ENCODE results near the gene FCAMR.

The FCAMR gene

DNA sequence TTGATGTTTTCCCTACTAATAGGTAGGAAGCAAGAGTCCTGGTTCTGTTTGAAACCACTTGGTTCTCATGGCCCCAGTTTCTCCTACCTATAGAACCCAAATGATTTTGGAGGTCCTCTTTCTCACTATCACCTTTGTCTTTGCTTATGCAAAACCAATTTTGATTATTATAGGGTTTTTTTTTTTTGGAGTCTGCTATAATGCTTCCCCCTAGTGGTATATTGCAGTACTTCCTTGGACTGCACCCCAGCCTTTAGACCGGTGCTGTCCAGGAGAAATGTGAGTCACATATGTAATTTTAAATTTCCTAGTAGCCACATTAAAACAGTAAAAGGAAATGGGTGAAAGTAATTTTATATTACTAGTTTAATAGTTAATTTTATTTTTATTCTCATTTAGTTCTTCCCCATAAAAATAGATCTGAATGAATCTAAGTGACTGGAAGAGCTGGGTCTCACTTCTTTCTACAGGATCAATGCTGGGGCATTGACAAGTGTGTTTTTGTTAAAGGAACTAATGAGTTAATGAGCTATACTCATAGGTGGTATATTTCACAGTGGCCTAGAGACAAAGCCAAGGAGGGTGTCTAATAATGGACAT, 59.1 kb downstream of the FCAMR start:
- no peak for DNase-seq (ENCODE audit: low read depth)

DNA sequence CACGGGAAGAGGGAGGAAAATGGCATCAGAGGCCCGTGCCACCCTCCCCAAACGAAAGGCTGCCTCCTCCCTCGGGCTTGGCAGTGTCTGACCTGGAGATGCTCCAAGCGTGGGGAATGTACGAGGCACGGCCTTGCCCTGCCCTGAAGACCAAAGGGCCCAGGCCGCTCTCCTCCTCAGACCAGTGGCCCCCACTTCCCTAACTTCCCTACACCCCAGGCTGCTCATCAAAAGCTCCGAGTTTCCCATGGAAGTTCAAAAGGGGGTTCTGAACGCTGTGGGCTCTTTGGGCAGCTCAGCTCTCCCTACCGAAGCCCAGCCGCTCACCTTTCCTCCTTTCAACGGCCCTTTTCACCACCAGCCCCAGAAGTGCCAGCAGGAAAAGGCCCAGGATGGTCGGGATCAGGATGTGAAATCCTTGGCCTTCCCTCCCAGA, 60.4 kb downstream of the FCAMR start:
- no peak for DNase-seq (ENCODE audit: low read depth)

DNA sequence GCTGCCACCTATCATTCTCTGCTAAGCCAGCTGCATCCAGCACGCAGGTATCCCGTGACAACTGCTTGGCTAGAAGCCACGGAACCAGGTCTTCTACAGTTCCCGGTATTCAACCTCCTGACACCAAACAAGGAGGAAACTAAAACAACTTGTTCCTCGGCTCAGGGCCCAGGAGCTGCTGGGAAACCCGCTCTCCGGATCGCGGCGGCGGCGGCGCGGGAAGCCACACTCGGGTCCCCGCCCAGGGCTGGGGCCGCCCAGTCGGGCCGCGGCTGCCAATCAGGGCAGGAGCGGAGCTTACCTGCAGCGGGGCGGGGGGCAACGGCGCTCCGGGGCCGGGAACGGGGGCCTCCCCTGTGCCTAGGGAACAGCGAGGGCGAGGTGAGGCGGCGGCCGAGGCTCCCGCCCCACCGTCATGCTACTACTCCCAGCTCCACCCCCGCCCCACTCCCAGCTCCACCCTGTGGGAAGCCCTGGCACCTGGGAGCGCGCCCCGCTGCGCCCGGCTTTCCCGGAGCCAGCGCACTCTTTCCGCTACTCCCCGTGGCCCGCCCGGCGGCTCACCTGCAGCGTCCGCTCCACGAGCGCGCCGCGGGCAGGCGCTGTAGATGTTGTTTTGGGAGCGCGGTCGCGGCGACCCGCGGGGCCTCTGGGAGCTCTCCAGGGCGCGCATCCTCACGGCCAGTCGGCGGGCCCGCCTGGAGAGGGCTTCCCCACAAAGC, 60.9 kb downstream of the FCAMR start:
- no peak for DNase-seq (ENCODE audit: low read depth)

DNA sequence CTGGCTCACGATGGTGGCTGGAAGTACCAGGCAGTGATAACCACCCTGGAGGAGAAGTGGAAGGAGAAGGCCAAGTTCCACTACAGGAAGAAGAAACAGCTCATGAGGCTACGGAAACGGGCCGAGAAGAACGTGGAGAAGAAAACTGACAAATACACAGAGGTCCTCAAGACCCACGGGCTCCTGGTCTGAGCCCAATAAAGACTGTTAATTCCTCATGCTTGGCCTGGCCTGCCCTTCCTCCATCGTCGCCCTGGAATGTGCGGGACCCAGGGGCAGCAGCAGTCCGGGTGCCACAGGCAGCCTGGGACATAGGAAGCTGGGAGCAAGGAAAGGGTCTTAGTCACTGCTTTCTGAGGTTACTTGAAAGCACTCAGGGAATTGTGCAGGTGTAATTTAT, 62.2 kb downstream of the FCAMR start:
- no peak for DNase-seq (ENCODE audit: low read depth)

Data from HS-27A (cell line).